Fibroblast of lung (primary cell): ENCODE results near the gene DTYMK. TPM values are rescaled to one million over a fixed set of nuclear protein-coding genes. Genes with fewer than 3 reads are reported as not detected.

ENCODE experiments used
- DNase-seq, 2 donors: peaks; one replicate each; pipeline versions ENCODE4 v3.0.0 to v3.0.0-alpha.2; 2010; ENCODE audit warnings: low read depth in 2 of 2
- H2AFZ ChIP-seq: 2 replicates; pipeline ENCODE4 v1.5.1; 2012; ENCODE audit warnings: low read length, control low read depth, inconsistent platforms
- H3K27ac ChIP-seq: 2 replicates; pipeline ENCODE4 v1.5.1; 2011; ENCODE audit warnings: low read length, control low read depth; ENCODE audit not compliant: insufficient read depth
- H3K27me3 ChIP-seq: 2 replicates; pipeline ENCODE4 v1.5.1; 2011; ENCODE audit warnings: mild to moderate bottlenecking, low read length; ENCODE audit not compliant: control insufficient read depth, insufficient read depth
- H3K36me3 ChIP-seq: 2 replicates; pipeline ENCODE4 v1.5.1; 2011; ENCODE audit warnings: low read length; ENCODE audit not compliant: control insufficient read depth, insufficient read depth
- H3K4me1 ChIP-seq: 2 replicates; pipeline ENCODE4 v1.5.1; 2011; ENCODE audit warnings: low read length; ENCODE audit not compliant: control insufficient read depth, insufficient read depth; ENCODE audit errors: extremely low read depth
- H3K4me2 ChIP-seq: 2 replicates; pipeline ENCODE4 v1.5.1; 2011; ENCODE audit warnings: low read length, control low read depth; ENCODE audit not compliant: insufficient read depth; ENCODE audit errors: extremely low read depth
- H3K4me3 ChIP-seq, 4 experiments: fragments of 200-600 bp in 1 of 4; sonication (generic) in 1 of 4; replicated peaks in 1 of 4; 2 replicates each; pipeline ENCODE4 v1.5.1; 2011 to 2016; ENCODE audit warnings: low read length in 4 of 4, low read depth in 3 of 4, mild to moderate bottlenecking in 3 of 4, control low read depth in 2 of 4, inconsistent platforms in 1 of 4, mixed read lengths in 1 of 4; ENCODE audit not compliant: insufficient read depth in 1 of 4; ENCODE audit errors: control extremely low read depth in 1 of 4
- H3K79me2 ChIP-seq: 2 replicates; pipeline ENCODE4 v1.5.1; 2012; ENCODE audit warnings: mild to moderate bottlenecking, low read length, inconsistent platforms; ENCODE audit not compliant: control insufficient read depth, insufficient read depth
- H3K9ac ChIP-seq: 2 replicates; pipeline ENCODE4 v1.5.1; 2011; ENCODE audit warnings: mild to moderate bottlenecking, low read length, control low read depth; ENCODE audit not compliant: insufficient read depth
- H3K9me3 ChIP-seq: 2 replicates; pipeline ENCODE4 v1.5.1; 2012; ENCODE audit warnings: low read depth, low read length; ENCODE audit not compliant: control insufficient read depth, insufficient read depth
- H4K20me1 ChIP-seq: 2 replicates; pipeline ENCODE4 v1.5.1; 2011; ENCODE audit warnings: low read length; ENCODE audit not compliant: control insufficient read depth, insufficient read depth; ENCODE audit errors: extremely low read depth
- CTCF ChIP-seq, 2 donors: IDR thresholded peaks in 1 of 2; conservative IDR thresholded peaks in 1 of 2; 1 replicate in 1 of 2; 2 replicates in 1 of 2; pipeline ENCODE4 v1.5.1; 2011 to 2012; ENCODE audit warnings: low read length in 2 of 2, control low read depth in 1 of 2, inconsistent platforms in 1 of 2, low read depth in 1 of 2, mild to moderate bottlenecking in 1 of 2
- EZH2 ChIP-seq: IDR thresholded peaks from 2 replicates; pipeline ENCODE4 v1.5.1; 2012; ENCODE audit warnings: low read length, control low read depth, mild to moderate bottlenecking; ENCODE audit errors: missing control alignments
- polyA plus RNA-seq, 2 donors: library from polyadenylated mRNA; depleted of rRNA in 1 of 2; stranded (reverse) in 1 of 2; unstranded in 1 of 2; fragments of >200 nt; gene quantifications; 2 replicates each; pipeline ENCODE4 v1.2.1, GENCODE V29; 2011 to 2012; ENCODE audit warnings: missing spikeins in 1 of 2
- total RNA-seq: library from RNA; depleted of rRNA; stranded (reverse); fragments of >200 nt; gene quantifications from 2 replicates; pipeline ENCODE4 v1.2.1, GENCODE V29; 2014

DTYMK gene
- total and polyA plus RNA-seq, 2 donors (not counting 1 experiment from before 2014, with no cell fraction given) = 19.0 to 25.3 TPM

GRCh38 chr2:241680827-241681599, 5.6 kb downstream of the DTYMK start:
- DNase-seq = peak; percentile 97 to 99
- TF ChIP-seq CTCF (conservative IDR thresholded peaks at IDR 0.05 in 1 of 2, IDR thresholded peaks at IDR 0.05 in 1 of 2; ENCODE audit: low read depth in 1 of 2, low read length in 2 of 2) = no peak
- no peak for TF ChIP-seq EZH2
- Histone ChIP-seq H3K27ac (peak overlapping the region; percentile 77), H2AFZ (no peak overlapping the region), H3K4me1 (peaks cover 9% of the 10 kb centered on the region), H3K9ac (no peak overlapping the region), H3K4me3 (no peak overlapping the region), H3K4me2 (peak overlapping the region; percentile 45), H3K27me3 (no peaks in the 10 kb centered on the region), H3K9me3 (no peaks in the 10 kb centered on the region), H3K36me3 (peaks cover 19% of the 10 kb centered on the region), H3K79me2 (peaks cover 24% of the 10 kb centered on the region), H4K20me1 (no peaks in the 10 kb centered on the region)

- no peak overlapping the region for H3K4me2 ChIP-seq
- H4K20me1 ChIP-seq = no peaks in the 10 kb centered on the region
- peaks cover 19% of the 10 kb centered on the region for H3K36me3 ChIP-seq
- no peak for DNase-seq
- peaks cover 16% of the 10 kb centered on the region for H3K79me2 ChIP-seq
- H3K4me1 ChIP-seq = peaks cover 9% of the 10 kb centered on the region
- no peaks in the 10 kb centered on the region for H3K27me3 ChIP-seq
- H3K9me3 ChIP-seq = no peaks in the 10 kb centered on the region
- no peak for TF ChIP-seq CTCF (conservative IDR thresholded peaks at IDR 0.05 in 1 of 2, IDR thresholded peaks at IDR 0.05 in 1 of 2; ENCODE audit: low read depth in 1 of 2, low read length in 2 of 2)
- no peak for TF ChIP-seq EZH2
- H3K4me3 ChIP-seq = no peak overlapping the region
- H2AFZ ChIP-seq = no peak overlapping the region
- no peak overlapping the region for H3K9ac ChIP-seq
- peak overlapping the region; percentile 77 for H3K27ac ChIP-seq
Observed at GRCh38 chr2:241680044-241680443, 6.6 kb downstream of the DTYMK start.

GRCh38 chr2:241678784-241679540, 7.7 kb downstream of the DTYMK start:
- no peak for DNase-seq
- Histone ChIP-seq H3K4me2 (no peak overlapping the region), H3K27me3 (no peaks in the 10 kb centered on the region), H2AFZ (no peak overlapping the region), H4K20me1 (no peaks in the 10 kb centered on the region), H3K9ac (no peak overlapping the region), H3K27ac (no peak overlapping the region), H3K79me2 (peaks cover 11% of the 10 kb centered on the region), H3K9me3 (no peaks in the 10 kb centered on the region), H3K4me1 (peaks cover 9% of the 10 kb centered on the region), H3K4me3 (no peak overlapping the region), H3K36me3 (peaks cover 17% of the 10 kb centered on the region)
- no peak for TF ChIP-seq EZH2
- TF ChIP-seq CTCF (conservative IDR thresholded peaks at IDR 0.05 in 1 of 2, IDR thresholded peaks at IDR 0.05 in 1 of 2; ENCODE audit: low read depth in 1 of 2, low read length in 2 of 2) = no peak
